ENCODE measurements around the gene MRPL11.
A peak's percentile ranks its signal among the peaks of the same experiment; 100 is the strongest.
"Not testable (repeated sequence)": the region's sequence is repeated elsewhere in the genome, so short reads cannot be mapped to it uniquely, and the experiment has no call there.

The MRPL11 gene

GRCh38 chr11:66466225-66467033 lies 27.8 kb upstream of the MRPL11 start, which contains the start of gene PELI3:
Gene PELI3 (plus strand): TSS chr11:66466905. CDS start chr11:66468129, 1,224 bp downstream.
- DNase-seq, result peak; percentile 46

GRCh38 chr11:66465373-66466224 lies 27.0 kb upstream of the MRPL11 start:
- DNase-seq, result no peak

GRCh38 chr11:66464916-66465315 lies 26.3 kb upstream of the MRPL11 start:
- DNase-seq, result no peak

- not testable (repeated sequence) for DNase-seq
Observed at GRCh38 chr11:66464116-66464515, 25.5 kb upstream of the MRPL11 start.

- no peak for DNase-seq
Observed at GRCh38 chr11:66462911-66463310, 24.3 kb upstream of the MRPL11 start.

DNA sequence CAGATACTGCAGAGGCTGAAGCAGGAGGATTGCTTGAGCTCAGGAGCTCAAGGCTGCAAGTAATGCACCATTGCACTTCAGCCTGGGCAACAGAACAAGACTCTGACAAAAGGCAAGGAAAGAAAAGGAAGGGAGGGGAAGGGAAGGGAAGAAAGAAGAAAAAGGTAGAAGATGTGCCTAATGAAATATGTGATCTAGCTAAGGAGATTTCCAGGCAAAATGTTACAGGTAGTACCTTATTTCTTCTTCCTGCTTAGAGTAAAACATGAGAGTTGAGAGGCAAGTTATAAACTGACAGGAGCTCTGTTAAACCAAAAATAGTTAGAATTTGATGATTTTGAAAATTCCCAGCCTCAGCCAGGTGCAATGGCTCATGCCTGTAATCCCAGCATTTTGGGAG lies 23.4 kb upstream of the MRPL11 start:
- DNase-seq, result no peak

- DNase-seq, result no peak
Observed at GRCh38 chr11:66459138-66459778, 20.6 kb upstream of the MRPL11 start.

DNA sequence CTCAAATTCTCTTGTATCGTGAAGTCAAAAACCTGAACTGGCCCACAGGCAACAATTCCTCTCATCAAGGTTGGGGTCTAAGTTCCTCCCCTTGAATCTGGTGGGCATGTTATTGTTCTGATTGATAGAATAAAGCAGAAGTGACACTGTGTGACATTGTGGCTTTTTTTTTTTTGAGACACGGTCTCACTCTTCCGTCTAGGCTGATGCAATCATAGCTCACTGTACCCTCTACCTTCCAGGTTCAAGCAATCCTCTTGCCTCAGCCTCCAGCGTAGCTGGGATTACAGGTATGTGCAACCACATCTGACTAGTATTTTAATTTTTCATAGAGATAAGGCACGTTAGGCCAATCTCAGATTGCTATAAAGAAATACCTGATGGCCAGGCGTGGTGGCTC lies 19.2 kb upstream of the MRPL11 start:
- DNase-seq, result no peak

GRCh38 chr11:66454828-66455227 lies 16.2 kb upstream of the MRPL11 start:
- DNase-seq, result no peak

DNA sequence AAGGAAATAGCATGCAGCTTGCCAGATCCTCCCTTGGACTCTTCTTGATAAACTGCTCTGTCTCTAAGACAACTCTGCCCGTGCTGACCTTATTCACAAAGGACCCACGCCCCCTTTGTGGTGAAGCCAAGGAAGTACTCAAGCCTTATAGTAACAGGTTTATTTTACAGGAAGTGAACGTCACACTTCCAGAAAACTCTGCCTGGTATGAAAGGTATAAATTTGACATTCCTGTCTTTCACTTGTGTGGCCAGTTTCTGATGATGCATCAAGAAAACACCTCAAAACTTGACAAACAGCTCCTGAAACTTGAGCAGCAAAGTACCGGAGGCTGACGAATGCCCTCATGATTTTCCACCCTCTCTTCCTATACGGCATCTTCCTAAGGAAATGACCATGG lies 15.6 kb upstream of the MRPL11 start:
- DNase-seq, result no peak

- no peak for DNase-seq
Observed at GRCh38 chr11:66451663-66452062, 13.0 kb upstream of the MRPL11 start.

- no peak for DNase-seq
Observed at GRCh38 chr11:66450560-66450959, 11.9 kb upstream of the MRPL11 start.

DNA sequence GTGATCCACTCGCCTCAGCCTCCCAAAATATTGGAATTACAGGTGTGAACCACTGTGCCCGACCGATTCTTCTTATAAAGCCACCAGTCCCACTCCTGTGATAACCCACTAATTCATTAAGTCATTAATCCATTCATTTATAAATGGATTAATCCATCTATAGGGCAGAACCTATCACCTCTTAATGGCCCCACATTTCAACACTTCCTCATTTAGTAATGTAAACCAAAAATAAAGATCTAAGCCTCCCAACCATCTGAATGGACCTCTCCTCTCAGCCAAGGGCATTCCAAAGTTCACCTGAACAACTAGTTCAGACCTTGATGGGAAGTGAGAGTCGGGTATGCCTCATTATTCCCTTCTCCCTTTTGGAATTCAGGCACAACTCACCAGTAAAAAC lies 9.9 kb upstream of the MRPL11 start:
- no peak for DNase-seq

- DNase-seq, result no peak
Observed at GRCh38 chr11:66447012-66447411, 8.4 kb upstream of the MRPL11 start.

GRCh38 chr11:66443602-66444001 lies 5.0 kb upstream of the MRPL11 start:
- DNase-seq, result peak; percentile 18

DNA sequence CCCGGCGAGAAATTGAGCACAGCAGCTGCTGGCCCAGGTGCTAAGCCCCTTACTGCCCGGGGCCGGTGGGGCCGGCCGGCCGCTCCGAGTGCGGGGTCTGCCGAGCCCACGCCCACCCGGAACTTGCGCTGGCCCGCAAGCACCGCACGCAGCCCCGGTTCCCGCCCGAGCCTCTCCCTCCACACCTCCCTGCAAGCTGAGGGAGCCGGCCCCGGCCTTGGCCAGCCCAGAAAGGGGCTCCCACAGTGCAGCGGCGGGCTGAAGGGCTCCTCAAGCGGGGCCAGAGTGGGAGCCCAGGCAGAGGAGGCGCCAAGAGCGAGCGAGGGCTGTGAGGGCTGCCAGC lies 2.3 kb upstream of the MRPL11 start:
- DNase-seq, result not testable (repeated sequence)

GRCh38 chr11:66440101-66440939 lies 1.7 kb upstream of the MRPL11 start:
- DNase-seq, result not testable (repeated sequence)

- no peak for DNase-seq
Observed at GRCh38 chr11:66437979-66438503, 607 bp downstream of the MRPL11 start.

DNA sequence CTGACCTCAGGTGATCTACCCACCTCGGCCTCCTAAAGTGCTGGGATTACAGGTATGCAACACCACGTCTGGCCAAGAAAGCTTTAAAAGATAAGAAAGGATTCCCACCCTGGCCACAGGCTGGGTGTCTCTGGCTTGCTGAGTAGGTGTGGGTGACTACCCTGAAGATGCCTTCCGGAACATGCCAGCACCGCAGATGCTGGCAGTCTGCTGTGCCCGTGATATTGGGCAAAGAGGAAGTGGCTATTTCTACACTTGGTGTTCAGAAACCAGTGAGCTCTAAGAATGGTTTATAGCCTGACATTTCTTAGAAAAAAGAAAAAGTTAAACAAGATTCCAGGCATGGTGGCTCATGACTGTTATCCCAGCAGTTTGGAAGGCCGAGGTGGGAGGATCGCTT lies 6.1 kb downstream of the MRPL11 start:
- no peak for DNase-seq

GRCh38 chr11:66431871-66432329 lies 6.7 kb downstream of the MRPL11 start:
- DNase-seq, result not testable (repeated sequence)

DNA sequence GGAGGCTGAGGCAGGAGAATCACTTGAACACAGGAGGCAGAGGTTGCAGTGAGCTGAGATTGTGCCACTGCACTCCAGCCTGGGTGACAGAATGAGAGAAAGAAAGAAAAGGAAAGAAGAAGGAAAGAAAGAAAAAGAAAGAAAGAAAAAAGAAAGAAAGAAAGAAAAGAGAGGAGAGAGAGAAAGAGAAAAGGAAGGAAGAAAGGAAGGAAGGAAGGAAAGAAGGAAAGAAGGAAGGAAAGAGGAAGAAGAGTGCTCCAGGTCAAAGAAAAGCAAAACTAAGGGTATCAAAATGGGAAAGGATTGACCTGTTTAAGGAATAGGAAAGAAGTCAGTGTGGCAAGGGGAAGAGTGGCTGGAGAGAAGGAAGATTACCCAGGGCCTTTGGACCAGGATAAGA lies 7.4 kb downstream of the MRPL11 start:
- DNase-seq, result not testable (repeated sequence)

- DNase-seq, result peak; percentile 24
Observed at GRCh38 chr11:66429983-66430602, 8.6 kb downstream of the MRPL11 start.

Measured in KG1 (cell line).